SK-N-SH (cell line): Measurements from ENCODE around the gene SLC4A2. TPM values are rescaled to one million over a fixed set of nuclear protein-coding genes. Genes with fewer than 3 reads are reported as not detected.

Experiments used
- CHD2 ChIP-seq: fragments of 150-350 bp; IDR thresholded peaks from 2 replicates; pipeline ENCODE4 v1.6.1; 2018; ENCODE audit warnings: low read length; ENCODE audit not compliant: partially characterized antibody
- CTCF ChIP-seq: fragments of 200-600 bp; sonication (generic); IDR thresholded peaks from 2 replicates; pipeline ENCODE4 v1.6.1; 2017; ENCODE audit warnings: antibody characterized with exemption, mild to moderate bottlenecking, moderate library complexity
- ELF1 ChIP-seq: IDR thresholded peaks from 2 replicates; pipeline ENCODE4 v1.4.0; 2012
- FOXJ3 ChIP-seq: sonication (generic); formaldehyde crosslinking; IDR thresholded peaks from 2 replicates; pipeline ENCODE4 v1.5.1; 2020; ENCODE audit warnings: mild to moderate bottlenecking, missing genetic modification reagents
- GABPA ChIP-seq: IDR thresholded peaks from 2 replicates; pipeline ENCODE4 v1.4.0; 2012; ENCODE audit warnings: low read depth, mild to moderate bottlenecking
- IRF3 ChIP-seq: fragments of 150-350 bp; IDR thresholded peaks from 2 replicates; pipeline ENCODE4 v1.6.1; 2016; ENCODE audit warnings: mild to moderate bottlenecking, low read depth, low read length
- MAX ChIP-seq: IDR thresholded peaks from 2 replicates; pipeline ENCODE4 v1.4.0; 2012; ENCODE audit warnings: low read depth
- MXI1 ChIP-seq: IDR thresholded peaks from 2 replicates; pipeline ENCODE4 v1.6.1; 2012; ENCODE audit warnings: mild to moderate bottlenecking, low read depth, low read length, improper control_type of control experiment
- NFIC ChIP-seq: IDR thresholded peaks from 2 replicates; pipeline ENCODE4 v1.4.0; 2012; ENCODE audit warnings: borderline replicate concordance
- POLR2AphosphoS5 ChIP-seq: IDR thresholded peaks from 2 replicates; pipeline ENCODE4 v1.6.1; 2012; ENCODE audit warnings: low read depth, low read length
- RCOR1 ChIP-seq: fragments of 150-350 bp; IDR thresholded peaks from 2 replicates; pipeline ENCODE4 v1.6.1; 2017; ENCODE audit warnings: antibody characterized with exemption, low read length
- REST ChIP-seq: IDR thresholded peaks from 2 replicates; pipeline ENCODE4 v1.6.1; 2012; ENCODE audit warnings: mild to moderate bottlenecking, low read depth, low read length, moderate library complexity
- RFX5 ChIP-seq: IDR thresholded peaks from 2 replicates; pipeline ENCODE4 v1.6.1; 2012; ENCODE audit warnings: mild to moderate bottlenecking, improper control_type of control experiment, low read length
- RXRA ChIP-seq: IDR thresholded peaks from 2 replicates; pipeline ENCODE4 v1.4.0; 2012; ENCODE audit warnings: low read depth, mild to moderate bottlenecking, borderline replicate concordance
- SIN3A ChIP-seq: IDR thresholded peaks from 2 replicates; pipeline ENCODE4 v1.6.1; 2012; ENCODE audit warnings: low read depth, mild to moderate bottlenecking, low read length, moderate library complexity, borderline replicate concordance
- SMC3 ChIP-seq: IDR thresholded peaks from 2 replicates; pipeline ENCODE4 v1.6.1; 2012; ENCODE audit warnings: low read depth, low read length, improper control_type of control experiment
- TAF1 ChIP-seq: IDR thresholded peaks from 2 replicates; pipeline ENCODE4 v1.6.1; 2012; ENCODE audit warnings: low read depth, mild to moderate bottlenecking, low read length, moderate library complexity, borderline replicate concordance
- TCF12 ChIP-seq: IDR thresholded peaks from 2 replicates; pipeline ENCODE4 v1.4.0; 2012
- USF2 ChIP-seq: fragments of 150-350 bp; IDR thresholded peaks from 2 replicates; pipeline ENCODE4 v1.6.1; 2017; ENCODE audit warnings: antibody characterized with exemption, low read length, low read depth, borderline replicate concordance
- ZBTB33 ChIP-seq: IDR thresholded peaks from 2 replicates; pipeline ENCODE4 v1.4.0; 2012; ENCODE audit warnings: low read depth, borderline replicate concordance
- polyA plus RNA-seq, 3 experiments: library from polyadenylated mRNA; depleted of rRNA; stranded (reverse); fragments of >200 nt; gene quantifications; 2 replicates each; pipeline ENCODE4 v1.2.3, GENCODE V29; 2012

Gene SLC4A2
- polyA plus RNA-seq, 1 of the 3 experiments (the other 2 are of a cell fraction) = 167 TPM

- TF ChIP-seq RCOR1 (peak; percentile 64), TCF12 (no peak), SIN3A (0 out of 2 replicates have a peak, but pooled peaks have one; percentile 30), SMC3 (peak; percentile 96), MAX (peak; percentile 17; the same call in 1 of the 2 replicates), IRF3 (0 out of 2 replicates have a peak, but pooled peaks have one; percentile 7), MXI1 (0 out of 2 replicates have a peak, but pooled peaks have one; percentile 34), ELF1 (no peak), RXRA (no peak), GABPA (no peak), NFIC (no peak), ZBTB33 (no peak), USF2 (no peak), RFX5 (no peak), FOXJ3 (CRISPR knock-in tag) (no peak), REST (0 out of 2 replicates have a peak, but pooled peaks have one; percentile 47), POLR2AphosphoS5 (no peak), TAF1 (no peak), CTCF (peak; percentile 100), CHD2 (peak; percentile 62)
- TF ChIP-seq, all 33 proteins: peak for 10
These were observed 64.6 kb downstream of the SLC4A2 start (continued) for GRCh38 chr7:151123822-151124464.
